ENCODE results near the gene CSTA.

Gene CSTA

GRCh38 chr3:122318620-122319019 is 6.4 kb upstream of the CSTA start:
- no peak for TF ChIP-seq TCF12 (IDR thresholded peaks at IDR 0.05; ENCODE audit: low read depth)
- TF ChIP-seq CREB1 (IDR thresholded peaks at IDR 0.05; ENCODE audit: low read depth): no peak
- TF ChIP-seq CEBPB (IDR thresholded peaks at IDR 0.05): no peak
- no peak for TF ChIP-seq USF1 (IDR thresholded peaks at IDR 0.05)
- TF ChIP-seq FOXM1 (IDR thresholded peaks at IDR 0.05; ENCODE audit: borderline replicate concordance, low read depth): no peak
- TF ChIP-seq EGR1 (IDR thresholded peaks at IDR 0.05): no peak
- no peak for TF ChIP-seq EP300 (IDR thresholded peaks at IDR 0.05; ENCODE audit: borderline replicate concordance)
- TF ChIP-seq ZBTB7A (IDR thresholded peaks at IDR 0.05; ENCODE audit: low read depth): no peak
- TF ChIP-seq, protein P1, sequence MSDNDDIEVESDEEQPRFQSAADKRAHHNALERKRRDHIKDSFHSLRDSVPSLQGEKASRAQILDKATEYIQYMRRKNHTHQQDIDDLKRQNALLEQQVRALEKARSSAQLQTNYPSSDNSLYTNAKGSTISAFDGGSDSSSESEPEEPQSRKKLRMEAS (IDR thresholded peaks at IDR 0.05): no peak
- TF ChIP-seq, protein P2, sequence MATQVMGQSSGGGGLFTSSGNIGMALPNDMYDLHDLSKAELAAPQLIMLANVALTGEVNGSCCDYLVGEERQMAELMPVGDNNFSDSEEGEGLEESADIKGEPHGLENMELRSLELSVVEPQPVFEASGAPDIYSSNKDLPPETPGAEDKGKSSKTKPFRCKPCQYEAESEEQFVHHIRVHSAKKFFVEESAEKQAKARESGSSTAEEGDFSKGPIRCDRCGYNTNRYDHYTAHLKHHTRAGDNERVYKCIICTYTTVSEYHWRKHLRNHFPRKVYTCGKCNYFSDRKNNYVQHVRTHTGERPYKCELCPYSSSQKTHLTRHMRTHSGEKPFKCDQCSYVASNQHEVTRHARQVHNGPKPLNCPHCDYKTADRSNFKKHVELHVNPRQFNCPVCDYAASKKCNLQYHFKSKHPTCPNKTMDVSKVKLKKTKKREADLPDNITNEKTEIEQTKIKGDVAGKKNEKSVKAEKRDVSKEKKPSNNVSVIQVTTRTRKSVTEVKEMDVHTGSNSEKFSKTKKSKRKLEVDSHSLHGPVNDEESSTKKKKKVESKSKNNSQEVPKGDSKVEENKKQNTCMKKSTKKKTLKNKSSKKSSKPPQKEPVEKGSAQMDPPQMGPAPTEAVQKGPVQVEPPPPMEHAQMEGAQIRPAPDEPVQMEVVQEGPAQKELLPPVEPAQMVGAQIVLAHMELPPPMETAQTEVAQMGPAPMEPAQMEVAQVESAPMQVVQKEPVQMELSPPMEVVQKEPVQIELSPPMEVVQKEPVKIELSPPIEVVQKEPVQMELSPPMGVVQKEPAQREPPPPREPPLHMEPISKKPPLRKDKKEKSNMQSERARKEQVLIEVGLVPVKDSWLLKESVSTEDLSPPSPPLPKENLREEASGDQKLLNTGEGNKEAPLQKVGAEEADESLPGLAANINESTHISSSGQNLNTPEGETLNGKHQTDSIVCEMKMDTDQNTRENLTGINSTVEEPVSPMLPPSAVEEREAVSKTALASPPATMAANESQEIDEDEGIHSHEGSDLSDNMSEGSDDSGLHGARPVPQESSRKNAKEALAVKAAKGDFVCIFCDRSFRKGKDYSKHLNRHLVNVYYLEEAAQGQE (IDR thresholded peaks at IDR 0.05; ENCODE audit: low read depth): no peak
- no peak for TF ChIP-seq TAF1 (IDR thresholded peaks at IDR 0.05; ENCODE audit: low read depth)
- no peak for TF ChIP-seq RAD21 (IDR thresholded peaks at IDR 0.05; ENCODE audit: low read depth)
- no peak for TF ChIP-seq NFIC (IDR thresholded peaks at IDR 0.05)
- no peak for TF ChIP-seq TEAD4 (IDR thresholded peaks at IDR 0.05)
- TF ChIP-seq YY1 (IDR thresholded peaks at IDR 0.05; ENCODE audit: low read depth): no peak

- TF ChIP-seq RAD21 (IDR thresholded peaks at IDR 0.05; ENCODE audit: low read depth) (no peak), CEBPB (IDR thresholded peaks at IDR 0.05) (no peak), ZBTB7A (IDR thresholded peaks at IDR 0.05; ENCODE audit: low read depth) (no peak), USF1 (IDR thresholded peaks at IDR 0.05) (no peak), EP300 (IDR thresholded peaks at IDR 0.05; ENCODE audit: borderline replicate concordance) (no peak), CREB1 (IDR thresholded peaks at IDR 0.05; ENCODE audit: low read depth) (no peak), FOXM1 (IDR thresholded peaks at IDR 0.05; ENCODE audit: borderline replicate concordance, low read depth) (no peak), TEAD4 (IDR thresholded peaks at IDR 0.05) (no peak), YY1 (IDR thresholded peaks at IDR 0.05; ENCODE audit: low read depth) (no peak)
- TF ChIP-seq, protein P1 (IDR thresholded peaks at IDR 0.05): no peak
These were observed 2.7 kb upstream of the CSTA start for GRCh38 chr3:122322095-122323075.

DNA sequence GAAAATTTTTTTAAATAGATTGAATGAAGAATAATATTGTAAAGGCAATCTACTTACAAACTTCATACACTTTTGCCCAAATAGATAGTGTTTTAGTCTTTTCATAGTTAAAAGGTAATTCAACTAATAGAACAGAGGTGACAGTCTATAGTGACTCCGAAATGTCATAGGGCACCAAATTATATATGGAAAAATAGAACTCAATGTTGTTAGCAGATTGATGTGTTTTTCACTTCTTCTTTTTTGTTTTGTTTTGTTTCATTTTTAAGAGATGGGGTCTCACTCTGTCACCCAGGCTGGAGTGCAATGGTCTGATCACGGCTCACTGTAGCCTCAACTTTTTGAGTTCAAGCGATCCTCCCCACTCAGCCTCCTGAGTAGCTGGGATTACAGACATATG is 721 bp downstream of the CSTA start:
- TF ChIP-seq CEBPB (IDR thresholded peaks at IDR 0.05) (no peak), CREB1 (IDR thresholded peaks at IDR 0.05; ENCODE audit: low read depth) (no peak), YY1 (IDR thresholded peaks at IDR 0.05; ENCODE audit: low read depth) (no peak), TAF1 (IDR thresholded peaks at IDR 0.05; ENCODE audit: low read depth) (no peak), TCF12 (IDR thresholded peaks at IDR 0.05; ENCODE audit: low read depth) (no peak), ZBTB7A (IDR thresholded peaks at IDR 0.05; ENCODE audit: low read depth) (no peak), EGR1 (IDR thresholded peaks at IDR 0.05) (no peak), RAD21 (IDR thresholded peaks at IDR 0.05; ENCODE audit: low read depth) (no peak)
- TF ChIP-seq, protein P2 (IDR thresholded peaks at IDR 0.05; ENCODE audit: low read depth): no peak
- TF ChIP-seq, protein P1 (IDR thresholded peaks at IDR 0.05): no peak

DNA sequence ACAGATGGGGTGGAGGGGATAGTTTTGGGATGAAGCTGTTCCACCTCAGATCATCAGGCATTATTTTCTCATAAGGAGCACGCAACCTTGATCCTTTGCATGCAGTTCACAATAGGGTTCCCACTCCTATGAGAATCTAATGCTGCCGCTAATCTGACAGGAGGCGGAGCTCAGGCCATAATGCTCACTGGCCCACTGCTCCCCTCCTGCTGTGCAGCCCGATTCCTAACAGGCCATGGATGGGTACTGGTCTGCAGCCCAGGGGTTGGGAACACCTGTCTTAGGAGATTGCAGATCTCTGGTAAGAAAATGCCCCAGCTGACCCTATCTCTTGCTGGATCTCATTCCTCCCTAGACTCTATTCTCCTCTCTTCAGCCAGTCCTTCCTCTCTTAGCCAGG is 6.8 kb downstream of the CSTA start:
- no peak for TF ChIP-seq NFIC (IDR thresholded peaks at IDR 0.05)
- TF ChIP-seq EGR1 (IDR thresholded peaks at IDR 0.05): no peak
- TF ChIP-seq ZBTB7A (IDR thresholded peaks at IDR 0.05; ENCODE audit: low read depth): no peak
- no peak for TF ChIP-seq TEAD4 (IDR thresholded peaks at IDR 0.05)
- TF ChIP-seq CREB1 (IDR thresholded peaks at IDR 0.05; ENCODE audit: low read depth): no peak
- TF ChIP-seq TCF12 (IDR thresholded peaks at IDR 0.05; ENCODE audit: low read depth): no peak
- TF ChIP-seq EP300 (IDR thresholded peaks at IDR 0.05; ENCODE audit: borderline replicate concordance): no peak

DNA sequence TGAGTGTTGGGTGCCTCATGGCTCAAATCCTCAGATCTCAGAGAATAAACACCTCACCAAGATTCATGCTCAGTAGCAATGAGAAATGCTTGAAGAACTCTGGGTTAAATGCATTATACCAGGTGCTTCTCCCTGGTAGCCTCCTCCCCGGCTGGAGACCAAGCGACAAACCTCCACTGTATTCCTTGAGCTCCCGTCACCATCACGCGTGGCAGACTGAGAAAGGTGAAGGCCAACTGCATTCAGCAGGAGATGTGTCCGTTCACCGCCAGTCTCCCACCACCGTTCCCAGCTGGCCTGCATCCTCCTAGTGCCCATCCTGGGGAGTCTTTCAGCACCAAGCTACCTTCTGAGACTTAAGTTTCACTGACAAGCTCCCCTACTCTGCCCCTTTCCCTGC is 7.5 kb downstream of the CSTA start:
- TF ChIP-seq FOXM1 (IDR thresholded peaks at IDR 0.05; ENCODE audit: borderline replicate concordance, low read depth) (no peak), TCF12 (IDR thresholded peaks at IDR 0.05; ENCODE audit: low read depth) (no peak), CREB1 (IDR thresholded peaks at IDR 0.05; ENCODE audit: low read depth) (no peak), TEAD4 (IDR thresholded peaks at IDR 0.05) (no peak), CEBPB (IDR thresholded peaks at IDR 0.05) (no peak), EGR1 (IDR thresholded peaks at IDR 0.05) (no peak), USF1 (IDR thresholded peaks at IDR 0.05) (no peak), TAF1 (IDR thresholded peaks at IDR 0.05; ENCODE audit: low read depth) (no peak), EP300 (IDR thresholded peaks at IDR 0.05; ENCODE audit: borderline replicate concordance) (no peak), YY1 (IDR thresholded peaks at IDR 0.05; ENCODE audit: low read depth) (no peak), ZBTB7A (IDR thresholded peaks at IDR 0.05; ENCODE audit: low read depth) (no peak), NFIC (IDR thresholded peaks at IDR 0.05) (no peak)
- TF ChIP-seq, protein P1 (IDR thresholded peaks at IDR 0.05): no peak
- TF ChIP-seq, protein P2 (IDR thresholded peaks at IDR 0.05; ENCODE audit: low read depth): no peak

Measured in Ishikawa (cell line).